Measurements from ENCODE around the gene MYO15B.

GRCh38 chr17:75634376-75634740 is 46.8 kb downstream of the MYO15B start:
- no peak for TF ChIP-seq SIN3A (IDR thresholded peaks at IDR 0.05; ENCODE audit: borderline replicate concordance, insufficient read depth, low read length)
- no peak for TF ChIP-seq TAF1 (IDR thresholded peaks at IDR 0.05; ENCODE audit: borderline replicate concordance, insufficient read depth, low read length)
- no peak for TF ChIP-seq REST (IDR thresholded peaks at IDR 0.05; ENCODE audit: insufficient read depth in 1 of 2, low read depth in 2 of 2, low read length in 2 of 2)
- TF ChIP-seq FOXP2 (optimal IDR thresholded peaks at IDR 0.05; ENCODE audit: borderline replicate concordance, extremely low read depth, extremely low read length, insufficient read depth), result no peak
- no peak for TF ChIP-seq POLR2AphosphoS5 (IDR thresholded peaks at IDR 0.05; ENCODE audit: low read depth, low read length)

Data from PFSK-1 (cell line).